Suprapubic skin (tissue), 4 donors: ENCODE results near the gene GSTO2.

Source experiments
- CTCF ChIP-seq, 2 donors: fragments of 200-600 bp in 1 of 2; fragments of 450-650 bp in 1 of 2; sonication (generic) in 1 of 2; IDR thresholded peaks; one replicate each; pipeline ENCODE4 v1.5.1; 2016 to 2019; ENCODE audit warnings: antibody characterized with exemption in 2 of 2, mild to moderate bottlenecking in 1 of 2, moderate library complexity in 1 of 2
- EP300 ChIP-seq: sonication (generic); formaldehyde crosslinking; IDR thresholded peaks from one replicate; pipeline ENCODE4 v1.6.1; 2017; ENCODE audit warnings: antibody characterized with exemption
- POLR2A ChIP-seq, 2 donors: fragments of 450-650 bp; IDR thresholded peaks; one replicate each; pipeline ENCODE4 v1.6.1; 2017; ENCODE audit warnings: antibody characterized with exemption in 2 of 2, mild to moderate bottlenecking in 2 of 2, moderate library complexity in 2 of 2
- POLR2AphosphoS5 ChIP-seq, 3 donors: sonication (generic); formaldehyde crosslinking; IDR thresholded peaks; one replicate each; pipeline ENCODE4 v1.6.1; 2017; ENCODE audit warnings: antibody characterized with exemption in 3 of 3

DNA sequence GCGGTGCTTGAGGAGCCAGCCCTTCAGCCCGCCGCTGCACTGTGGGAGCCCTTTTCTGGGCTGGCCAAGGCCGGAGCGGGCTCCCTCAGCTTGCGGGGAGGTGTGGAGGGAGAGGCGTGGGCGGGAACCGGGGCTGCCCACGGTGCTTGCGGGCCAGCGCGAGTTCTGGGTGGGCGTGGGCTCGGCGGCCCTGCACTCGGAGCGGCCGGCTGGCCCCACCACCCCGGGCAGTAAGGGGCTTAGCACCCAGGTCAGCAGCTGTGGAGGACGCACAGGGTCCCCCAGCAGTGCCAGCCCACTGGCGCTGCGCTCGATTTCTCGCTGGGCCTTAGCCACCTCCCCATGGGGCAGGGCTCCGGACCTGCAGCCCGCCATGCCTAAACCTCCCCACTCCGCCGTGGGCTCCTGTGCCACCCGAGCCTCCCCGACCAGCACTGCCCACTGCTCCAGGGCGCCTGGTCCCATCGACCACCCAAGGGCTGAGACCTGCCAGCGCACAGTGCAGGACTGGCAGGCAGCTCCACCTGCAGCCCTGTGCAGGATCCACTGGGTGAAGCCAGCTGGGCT, 23.8 kb upstream of the GSTO2 start:
- TF ChIP-seq CTCF (IDR thresholded peaks at IDR 0.05) (no peak), EP300 (no peak), POLR2AphosphoS5 (IDR thresholded peaks at IDR 0.05) (no peak), POLR2A (IDR thresholded peaks at IDR 0.05) (no peak)
